HL-60 (cell line): ENCODE results near the gene OR52D1.

Experiments used
- POLR2AphosphoS5 ChIP-seq: IDR thresholded peaks from 2 replicates; pipeline ENCODE4 v1.6.1; 2012; ENCODE audit warnings: low read depth
- SPI1 ChIP-seq: IDR thresholded peaks from 2 replicates; pipeline ENCODE4 v1.6.1; 2012; ENCODE audit warnings: low read depth, mild to moderate bottlenecking, borderline replicate concordance
- TF ChIP-seq, protein P1 (sequence below): IDR thresholded peaks from 2 replicates; pipeline ENCODE4 v1.6.1; 2012; ENCODE audit warnings: low read depth; ENCODE audit not compliant: insufficient replicate concordance
- TF ChIP-seq, protein P2 (sequence below): IDR thresholded peaks from one replicate; pipeline ENCODE4 v1.5.1; 2011; ENCODE audit warnings: low read length, control low read depth, inconsistent platforms; ENCODE audit not compliant: insufficient read depth

DNA sequence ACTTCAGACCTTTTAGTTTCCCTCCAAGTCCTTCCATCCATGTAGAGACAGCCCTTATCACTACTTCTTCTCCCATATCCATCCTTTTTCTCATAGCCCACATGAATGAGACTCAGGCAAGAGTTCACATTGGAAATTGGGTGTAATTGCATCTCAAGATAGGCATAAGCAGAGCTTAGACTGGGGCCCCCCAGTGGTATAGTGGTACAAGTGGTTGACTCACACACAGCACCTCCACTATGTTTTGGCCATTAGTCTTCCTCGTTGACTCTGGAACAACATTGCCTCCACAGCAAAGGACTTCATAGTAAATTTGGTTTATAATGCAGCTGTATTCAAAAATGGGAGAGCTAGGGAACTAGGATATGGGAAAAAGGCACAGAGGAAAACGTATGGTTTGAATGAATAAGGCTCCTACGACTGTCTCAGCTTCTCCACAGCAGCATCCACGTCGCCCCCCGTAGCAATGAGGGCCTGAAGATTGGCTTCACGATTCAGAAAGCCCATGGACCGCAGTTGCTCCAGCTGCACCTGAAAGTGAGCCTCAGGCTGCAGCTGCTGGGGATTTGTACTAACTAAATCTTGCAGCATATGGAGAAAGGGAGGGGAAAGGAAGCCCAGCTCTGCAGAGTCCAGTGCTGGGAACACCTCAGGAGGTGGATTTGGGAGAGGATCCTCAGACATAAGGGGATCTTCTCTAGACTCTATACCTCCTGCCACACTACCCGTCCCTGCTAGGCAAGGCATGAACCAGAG, 18.9 kb downstream of the OR52D1 start:
- TF ChIP-seq, protein P1, sequence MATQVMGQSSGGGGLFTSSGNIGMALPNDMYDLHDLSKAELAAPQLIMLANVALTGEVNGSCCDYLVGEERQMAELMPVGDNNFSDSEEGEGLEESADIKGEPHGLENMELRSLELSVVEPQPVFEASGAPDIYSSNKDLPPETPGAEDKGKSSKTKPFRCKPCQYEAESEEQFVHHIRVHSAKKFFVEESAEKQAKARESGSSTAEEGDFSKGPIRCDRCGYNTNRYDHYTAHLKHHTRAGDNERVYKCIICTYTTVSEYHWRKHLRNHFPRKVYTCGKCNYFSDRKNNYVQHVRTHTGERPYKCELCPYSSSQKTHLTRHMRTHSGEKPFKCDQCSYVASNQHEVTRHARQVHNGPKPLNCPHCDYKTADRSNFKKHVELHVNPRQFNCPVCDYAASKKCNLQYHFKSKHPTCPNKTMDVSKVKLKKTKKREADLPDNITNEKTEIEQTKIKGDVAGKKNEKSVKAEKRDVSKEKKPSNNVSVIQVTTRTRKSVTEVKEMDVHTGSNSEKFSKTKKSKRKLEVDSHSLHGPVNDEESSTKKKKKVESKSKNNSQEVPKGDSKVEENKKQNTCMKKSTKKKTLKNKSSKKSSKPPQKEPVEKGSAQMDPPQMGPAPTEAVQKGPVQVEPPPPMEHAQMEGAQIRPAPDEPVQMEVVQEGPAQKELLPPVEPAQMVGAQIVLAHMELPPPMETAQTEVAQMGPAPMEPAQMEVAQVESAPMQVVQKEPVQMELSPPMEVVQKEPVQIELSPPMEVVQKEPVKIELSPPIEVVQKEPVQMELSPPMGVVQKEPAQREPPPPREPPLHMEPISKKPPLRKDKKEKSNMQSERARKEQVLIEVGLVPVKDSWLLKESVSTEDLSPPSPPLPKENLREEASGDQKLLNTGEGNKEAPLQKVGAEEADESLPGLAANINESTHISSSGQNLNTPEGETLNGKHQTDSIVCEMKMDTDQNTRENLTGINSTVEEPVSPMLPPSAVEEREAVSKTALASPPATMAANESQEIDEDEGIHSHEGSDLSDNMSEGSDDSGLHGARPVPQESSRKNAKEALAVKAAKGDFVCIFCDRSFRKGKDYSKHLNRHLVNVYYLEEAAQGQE = no peak
- TF ChIP-seq, protein P2, sequence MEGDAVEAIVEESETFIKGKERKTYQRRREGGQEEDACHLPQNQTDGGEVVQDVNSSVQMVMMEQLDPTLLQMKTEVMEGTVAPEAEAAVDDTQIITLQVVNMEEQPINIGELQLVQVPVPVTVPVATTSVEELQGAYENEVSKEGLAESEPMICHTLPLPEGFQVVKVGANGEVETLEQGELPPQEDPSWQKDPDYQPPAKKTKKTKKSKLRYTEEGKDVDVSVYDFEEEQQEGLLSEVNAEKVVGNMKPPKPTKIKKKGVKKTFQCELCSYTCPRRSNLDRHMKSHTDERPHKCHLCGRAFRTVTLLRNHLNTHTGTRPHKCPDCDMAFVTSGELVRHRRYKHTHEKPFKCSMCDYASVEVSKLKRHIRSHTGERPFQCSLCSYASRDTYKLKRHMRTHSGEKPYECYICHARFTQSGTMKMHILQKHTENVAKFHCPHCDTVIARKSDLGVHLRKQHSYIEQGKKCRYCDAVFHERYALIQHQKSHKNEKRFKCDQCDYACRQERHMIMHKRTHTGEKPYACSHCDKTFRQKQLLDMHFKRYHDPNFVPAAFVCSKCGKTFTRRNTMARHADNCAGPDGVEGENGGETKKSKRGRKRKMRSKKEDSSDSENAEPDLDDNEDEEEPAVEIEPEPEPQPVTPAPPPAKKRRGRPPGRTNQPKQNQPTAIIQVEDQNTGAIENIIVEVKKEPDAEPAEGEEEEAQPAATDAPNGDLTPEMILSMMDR = no peak
- TF ChIP-seq POLR2AphosphoS5 (no peak), SPI1 (no peak)
